Measurements from ENCODE around the gene PHF12. TPM values are rescaled to one million over a fixed set of nuclear protein-coding genes. Genes with fewer than 3 reads are reported as not detected.

PHF12 gene
- total and polyA plus RNA-seq, 2 of the 13 experiments (the other 11 are each of a cell fraction or from before 2014, with no cell fraction given) = 9.8 to 17.1 TPM

- TF ChIP-seq ZNF253 (CRISPR knock-in tag; IDR thresholded peaks at IDR 0.05; ENCODE audit: borderline replicate concordance) = no peak
- TF ChIP-seq ZNF552 (CRISPR knock-in tag; IDR thresholded peaks at IDR 0.05; ENCODE audit: borderline replicate concordance) = 0 out of 2 replicates have a peak, but pooled peaks have one; percentile 66
- no peak for TF ChIP-seq ZNF407 (CRISPR knock-in tag; IDR thresholded peaks at IDR 0.05; ENCODE audit: not compliant biosample characterization)
- no peak for TF ChIP-seq FOXM1 (CRISPR knock-in tag; IDR thresholded peaks at IDR 0.05)
- TF ChIP-seq ZFP36 (IDR thresholded peaks at IDR 0.05; ENCODE audit: borderline replicate concordance, low read depth, low read length, partially characterized antibody) = no peak
- no peak; the same call in 1 of the 2 replicates for TF ChIP-seq SP2 (CRISPR knock-in tag; IDR thresholded peaks at IDR 0.05)
- 0 out of 2 replicates have a peak, but pooled peaks have one; percentile 38 for TF ChIP-seq JUN (CRISPR knock-in tag; IDR thresholded peaks at IDR 0.05)
- TF ChIP-seq FOXA1 (IDR thresholded peaks at IDR 0.05) = no peak
- no peak for TF ChIP-seq FOXA1 (CRISPR knock-in tag; IDR thresholded peaks at IDR 0.05)
- TF ChIP-seq, protein P1, sequence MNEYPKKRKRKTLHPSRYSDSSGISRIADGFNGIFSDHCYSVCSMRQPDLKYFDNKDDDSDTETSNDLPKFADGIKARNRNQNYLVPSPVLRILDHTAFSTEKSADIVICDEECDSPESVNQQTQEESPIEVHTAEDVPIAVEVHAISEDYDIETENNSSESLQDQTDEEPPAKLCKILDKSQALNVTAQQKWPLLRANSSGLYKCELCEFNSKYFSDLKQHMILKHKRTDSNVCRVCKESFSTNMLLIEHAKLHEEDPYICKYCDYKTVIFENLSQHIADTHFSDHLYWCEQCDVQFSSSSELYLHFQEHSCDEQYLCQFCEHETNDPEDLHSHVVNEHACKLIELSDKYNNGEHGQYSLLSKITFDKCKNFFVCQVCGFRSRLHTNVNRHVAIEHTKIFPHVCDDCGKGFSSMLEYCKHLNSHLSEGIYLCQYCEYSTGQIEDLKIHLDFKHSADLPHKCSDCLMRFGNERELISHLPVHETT (CRISPR knock-in tag; conservative IDR thresholded peaks at IDR 0.05) = no peak
- TF ChIP-seq, protein P2, sequence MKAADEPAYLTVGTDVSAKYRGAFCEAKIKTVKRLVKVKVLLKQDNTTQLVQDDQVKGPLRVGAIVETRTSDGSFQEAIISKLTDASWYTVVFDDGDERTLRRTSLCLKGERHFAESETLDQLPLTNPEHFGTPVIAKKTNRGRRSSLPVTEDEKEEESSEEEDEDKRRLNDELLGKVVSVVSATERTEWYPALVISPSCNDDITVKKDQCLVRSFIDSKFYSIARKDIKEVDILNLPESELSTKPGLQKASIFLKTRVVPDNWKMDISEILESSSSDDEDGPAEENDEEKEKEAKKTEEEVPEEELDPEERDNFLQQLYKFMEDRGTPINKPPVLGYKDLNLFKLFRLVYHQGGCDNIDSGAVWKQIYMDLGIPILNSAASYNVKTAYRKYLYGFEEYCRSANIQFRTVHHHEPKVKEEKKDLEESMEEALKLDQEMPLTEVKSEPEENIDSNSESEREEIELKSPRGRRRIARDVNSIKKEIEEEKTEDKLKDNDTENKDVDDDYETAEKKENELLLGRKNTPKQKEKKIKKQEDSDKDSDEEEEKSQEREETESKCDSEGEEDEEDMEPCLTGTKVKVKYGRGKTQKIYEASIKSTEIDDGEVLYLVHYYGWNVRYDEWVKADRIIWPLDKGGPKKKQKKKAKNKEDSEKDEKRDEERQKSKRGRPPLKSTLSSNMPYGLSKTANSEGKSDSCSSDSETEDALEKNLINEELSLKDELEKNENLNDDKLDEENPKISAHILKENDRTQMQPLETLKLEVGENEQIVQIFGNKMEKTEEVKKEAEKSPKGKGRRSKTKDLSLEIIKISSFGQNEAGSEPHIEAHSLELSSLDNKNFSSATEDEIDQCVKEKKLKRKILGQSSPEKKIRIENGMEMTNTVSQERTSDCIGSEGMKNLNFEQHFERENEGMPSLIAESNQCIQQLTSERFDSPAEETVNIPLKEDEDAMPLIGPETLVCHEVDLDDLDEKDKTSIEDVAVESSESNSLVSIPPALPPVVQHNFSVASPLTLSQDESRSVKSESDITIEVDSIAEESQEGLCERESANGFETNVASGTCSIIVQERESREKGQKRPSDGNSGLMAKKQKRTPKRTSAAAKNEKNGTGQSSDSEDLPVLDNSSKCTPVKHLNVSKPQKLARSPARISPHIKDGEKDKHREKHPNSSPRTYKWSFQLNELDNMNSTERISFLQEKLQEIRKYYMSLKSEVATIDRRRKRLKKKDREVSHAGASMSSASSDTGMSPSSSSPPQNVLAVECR (CRISPR knock-in tag; IDR thresholded peaks at IDR 0.05; ENCODE audit: borderline replicate concordance) = peak; percentile 60
- TF ChIP-seq MTA1 (CRISPR knock-in tag; IDR thresholded peaks at IDR 0.05; ENCODE audit: borderline replicate concordance) = peak; percentile 94
- peak; percentile 65; the same call in 1 of the 2 replicates for TF ChIP-seq ZNF788 (CRISPR knock-in tag; IDR thresholded peaks at IDR 0.05; ENCODE audit: borderline replicate concordance)
- peak; percentile 92 for TF ChIP-seq ZMYM2 (CRISPR knock-in tag; IDR thresholded peaks at IDR 0.05)
- peak; percentile 28 for TF ChIP-seq ZNF883 (CRISPR knock-in tag; IDR thresholded peaks at IDR 0.05; ENCODE audit: not compliant biosample characterization)
- TF ChIP-seq SKI (IDR thresholded peaks at IDR 0.05; ENCODE audit: partially characterized antibody) = peak; percentile 50
Observed at GRCh38 chr17:28996554-28997096, 45.3 kb upstream of the PHF12 start (continued).
